ENCODE measurements around the gene S100A1.
"Not testable (repeated sequence)": the region's sequence is repeated elsewhere in the genome, so short reads cannot be mapped to it uniquely, and the experiment has no call there.

S100A1 gene

GRCh38 chr1:153655333-153655732, 27.1 kb downstream of the S100A1 start:
- in situ Hi-C loops (cut with HindIII; ENCODE audit: low pct_unique_long_range_greater_than_20kb, low sequenced_read_pairs), result no loop called here
- TF ChIP-seq JUND (IDR thresholded peaks at IDR 0.05; ENCODE audit: low read depth), result no peak
- no peak for DNase-seq (ENCODE audit: low read depth in 1 of 2, low spot score in 1 of 2)

GRCh38 chr1:153658400-153659174, 30.4 kb downstream of the S100A1 start, which contains the start of gene SNAPIN:
TSS of gene SNAPIN (plus strand) at chr1:153658703. CDS start at chr1:153658744, 41 bp downstream.
- no peak for TF ChIP-seq JUND (IDR thresholded peaks at IDR 0.05; ENCODE audit: low read depth)
- in situ Hi-C loops (cut with HindIII; ENCODE audit: low pct_unique_long_range_greater_than_20kb, low sequenced_read_pairs), result no loop called here
- peak; percentile 84 to 95 for DNase-seq (ENCODE audit: low read depth in 1 of 2, low spot score in 1 of 2)

- in situ Hi-C loops (cut with HindIII; ENCODE audit: low pct_unique_long_range_greater_than_20kb, low sequenced_read_pairs), result no loop called here
- no peak for DNase-seq (ENCODE audit: low read depth in 1 of 2, low spot score in 1 of 2)
- no peak for TF ChIP-seq JUND (IDR thresholded peaks at IDR 0.05; ENCODE audit: low read depth)
Measured at GRCh38 chr1:153659175-153659534, 30.9 kb downstream of the S100A1 start.

GRCh38 chr1:153659656-153660055, 31.4 kb downstream of the S100A1 start:
- in situ Hi-C loops (cut with HindIII; ENCODE audit: low pct_unique_long_range_greater_than_20kb, low sequenced_read_pairs), result no loop called here
- TF ChIP-seq JUND (IDR thresholded peaks at IDR 0.05; ENCODE audit: low read depth), result no peak
- no peak for DNase-seq (ENCODE audit: low read depth in 1 of 2, low spot score in 1 of 2)

GRCh38 chr1:153661111-153661708, 33.0 kb downstream of the S100A1 start:
- no peak for TF ChIP-seq JUND (IDR thresholded peaks at IDR 0.05; ENCODE audit: low read depth)
- in situ Hi-C loops (cut with HindIII; ENCODE audit: low pct_unique_long_range_greater_than_20kb, low sequenced_read_pairs), result no loop called here
- no peak for DNase-seq (ENCODE audit: low read depth in 1 of 2, low spot score in 1 of 2)

GRCh38 chr1:153662269-153662668, 34.0 kb downstream of the S100A1 start:
- no peak for TF ChIP-seq JUND (IDR thresholded peaks at IDR 0.05; ENCODE audit: low read depth)
- DNase-seq (ENCODE audit: low read depth in 1 of 2, low spot score in 1 of 2), result no peak
- in situ Hi-C loops (cut with HindIII; ENCODE audit: low pct_unique_long_range_greater_than_20kb, low sequenced_read_pairs), result no loop called here

GRCh38 chr1:153663211-153663610, 35.0 kb downstream of the S100A1 start:
- in situ Hi-C loops (cut with HindIII; ENCODE audit: low pct_unique_long_range_greater_than_20kb, low sequenced_read_pairs), result no loop called here
- no peak for DNase-seq (ENCODE audit: low read depth in 1 of 2, low spot score in 1 of 2)
- no peak for TF ChIP-seq JUND (IDR thresholded peaks at IDR 0.05; ENCODE audit: low read depth)

- no peak for DNase-seq (ENCODE audit: low read depth in 1 of 2, low spot score in 1 of 2)
- TF ChIP-seq JUND (IDR thresholded peaks at IDR 0.05; ENCODE audit: low read depth), result no peak
- in situ Hi-C loops (cut with HindIII; ENCODE audit: low pct_unique_long_range_greater_than_20kb, low sequenced_read_pairs), result no loop called here
Measured at GRCh38 chr1:153667439-153667838, 39.2 kb downstream of the S100A1 start.

GRCh38 chr1:153668672-153669071, 40.4 kb downstream of the S100A1 start:
- in situ Hi-C loops (cut with HindIII; ENCODE audit: low pct_unique_long_range_greater_than_20kb, low sequenced_read_pairs); DNase-seq (ENCODE audit: low read depth in 1 of 2, low spot score in 1 of 2): not testable (repeated sequence)

GRCh38 chr1:153669606-153670005, 41.4 kb downstream of the S100A1 start:
- no peak for DNase-seq (ENCODE audit: low read depth in 1 of 2, low spot score in 1 of 2)
- in situ Hi-C loops (cut with HindIII; ENCODE audit: low pct_unique_long_range_greater_than_20kb, low sequenced_read_pairs), result no loop called here
- no peak for TF ChIP-seq JUND (IDR thresholded peaks at IDR 0.05; ENCODE audit: low read depth)

- no peak for TF ChIP-seq JUND (IDR thresholded peaks at IDR 0.05; ENCODE audit: low read depth)
- in situ Hi-C loops (cut with HindIII; ENCODE audit: low pct_unique_long_range_greater_than_20kb, low sequenced_read_pairs), result no loop called here
- DNase-seq (ENCODE audit: low read depth in 1 of 2, low spot score in 1 of 2), result no peak
Measured at GRCh38 chr1:153670257-153670858, 42.1 kb downstream of the S100A1 start.

GRCh38 chr1:153670859-153671627, 42.8 kb downstream of the S100A1 start, which contains the start of gene ILF2:
TSS of gene ILF2 (minus strand) at chr1:153670993. CDS start at chr1:153670922, 71 bp downstream.
- TF ChIP-seq JUND (IDR thresholded peaks at IDR 0.05; ENCODE audit: low read depth), result no peak
- in situ Hi-C loops (cut with HindIII; ENCODE audit: low pct_unique_long_range_greater_than_20kb, low sequenced_read_pairs), result no loop called here
- DNase-seq (ENCODE audit: low read depth in 1 of 2, low spot score in 1 of 2), result peak; percentile 99 to 100

GRCh38 chr1:153671628-153672353, 43.6 kb downstream of the S100A1 start:
- DNase-seq (ENCODE audit: low read depth in 1 of 2, low spot score in 1 of 2); in situ Hi-C loops (cut with HindIII; ENCODE audit: low pct_unique_long_range_greater_than_20kb, low sequenced_read_pairs): not testable (repeated sequence)
